ENCODE results near the gene EML4. TPM values are rescaled to one million over a fixed set of nuclear protein-coding genes. Genes with fewer than 3 reads are reported as not detected.
A peak's percentile ranks its signal among the peaks of the same experiment; 100 is the strongest.

Gene EML4
- total RNA-seq, 2 donors from 2014 or later, result 32.8 to 59.9 TPM

DNA sequence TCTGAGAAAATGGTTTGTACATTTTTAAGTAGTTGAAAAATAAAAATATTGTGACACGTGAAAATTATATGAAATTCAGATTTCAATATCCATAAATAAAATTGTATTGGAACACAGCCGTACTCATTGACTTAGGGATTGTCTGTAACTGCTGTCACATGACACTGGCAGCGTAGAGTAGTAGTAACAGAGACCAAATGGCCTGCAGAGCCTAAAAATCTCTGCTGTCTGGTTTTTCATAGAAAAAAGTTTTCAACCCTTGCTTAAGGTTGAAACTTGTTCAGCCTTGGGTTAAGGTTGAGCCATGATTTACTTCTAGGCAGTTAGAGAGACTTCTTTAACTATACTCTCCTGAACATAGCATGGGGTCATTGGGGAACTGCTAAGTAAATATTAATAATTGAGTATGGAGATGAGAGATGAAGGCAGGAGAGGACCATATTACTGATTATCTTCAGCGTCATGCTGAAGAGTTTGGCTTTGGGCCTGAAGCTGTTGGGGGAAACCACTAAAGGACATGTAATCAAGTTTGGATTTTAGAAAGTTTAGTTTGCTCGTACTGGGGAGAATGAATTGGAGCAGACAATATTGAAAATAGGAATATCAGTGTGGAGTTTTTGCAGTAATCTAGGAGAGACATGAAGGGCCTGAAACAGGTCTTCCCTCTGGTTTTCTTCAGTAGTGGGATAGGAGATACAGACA is 16.2 kb downstream of the EML4 start:
- Histone ChIP-seq H3K36me3 (no peaks in the 10 kb centered on the region), H3K27me3 (replicated peaks; ENCODE audit: insufficient read depth) (no peaks in the 10 kb centered on the region), H3K27ac (peak overlapping the region; percentile 41 to 64), H3K4me3 (peak overlapping the region; percentile 54), H3K4me1 (ENCODE audit: control insufficient read depth in 1 of 2, low read depth in 2 of 2) (peaks cover 16 to 36% of the 10 kb centered on the region in 2 donors), H3K9me3 (no peaks in the 10 kb centered on the region)
- TF ChIP-seq, protein P1, sequence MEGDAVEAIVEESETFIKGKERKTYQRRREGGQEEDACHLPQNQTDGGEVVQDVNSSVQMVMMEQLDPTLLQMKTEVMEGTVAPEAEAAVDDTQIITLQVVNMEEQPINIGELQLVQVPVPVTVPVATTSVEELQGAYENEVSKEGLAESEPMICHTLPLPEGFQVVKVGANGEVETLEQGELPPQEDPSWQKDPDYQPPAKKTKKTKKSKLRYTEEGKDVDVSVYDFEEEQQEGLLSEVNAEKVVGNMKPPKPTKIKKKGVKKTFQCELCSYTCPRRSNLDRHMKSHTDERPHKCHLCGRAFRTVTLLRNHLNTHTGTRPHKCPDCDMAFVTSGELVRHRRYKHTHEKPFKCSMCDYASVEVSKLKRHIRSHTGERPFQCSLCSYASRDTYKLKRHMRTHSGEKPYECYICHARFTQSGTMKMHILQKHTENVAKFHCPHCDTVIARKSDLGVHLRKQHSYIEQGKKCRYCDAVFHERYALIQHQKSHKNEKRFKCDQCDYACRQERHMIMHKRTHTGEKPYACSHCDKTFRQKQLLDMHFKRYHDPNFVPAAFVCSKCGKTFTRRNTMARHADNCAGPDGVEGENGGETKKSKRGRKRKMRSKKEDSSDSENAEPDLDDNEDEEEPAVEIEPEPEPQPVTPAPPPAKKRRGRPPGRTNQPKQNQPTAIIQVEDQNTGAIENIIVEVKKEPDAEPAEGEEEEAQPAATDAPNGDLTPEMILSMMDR (IDR thresholded peaks at IDR 0.05), result no peak
- ATAC-seq (ENCODE audit: insufficient number of reproducible peaks, low FRiP score, low read depth), result no peak
- DNase-seq (ENCODE audit: low spot score), result no peak

DNA sequence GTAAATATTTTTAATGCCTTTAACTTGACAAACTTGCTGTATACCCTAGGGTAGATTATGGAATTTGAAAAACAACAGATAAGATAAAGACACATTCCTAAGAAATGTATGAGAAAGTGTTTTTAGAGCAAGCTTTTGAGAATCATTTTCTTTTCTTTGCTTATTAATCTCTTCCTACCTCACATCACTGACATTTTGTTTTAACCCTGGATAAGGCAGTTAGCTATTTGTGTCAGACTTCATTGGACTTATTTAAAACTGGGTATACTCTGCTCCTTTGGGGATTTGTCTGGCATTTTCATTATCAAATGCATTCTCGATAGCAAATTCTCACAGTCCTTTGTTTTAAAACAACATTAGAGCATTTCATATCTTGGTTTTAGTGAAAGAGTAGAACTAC is 17.2 kb downstream of the EML4 start:
- Histone ChIP-seq H3K4me1 (ENCODE audit: control insufficient read depth in 1 of 2, low read depth in 2 of 2) (peaks cover 14 to 31% of the 10 kb centered on the region in 2 donors), H3K27ac (peak overlapping the region in 1 of 2 donors; percentile 64), H3K27me3 (replicated peaks; ENCODE audit: insufficient read depth) (no peaks in the 10 kb centered on the region), H3K36me3 (no peaks in the 10 kb centered on the region), H3K9me3 (no peaks in the 10 kb centered on the region), H3K4me3 (peak overlapping the region; percentile 42)
- no peak for DNase-seq (ENCODE audit: low spot score)
- no peak for ATAC-seq (ENCODE audit: insufficient number of reproducible peaks, low FRiP score, low read depth)
- TF ChIP-seq, protein P1 (IDR thresholded peaks at IDR 0.05), result no peak

DNA sequence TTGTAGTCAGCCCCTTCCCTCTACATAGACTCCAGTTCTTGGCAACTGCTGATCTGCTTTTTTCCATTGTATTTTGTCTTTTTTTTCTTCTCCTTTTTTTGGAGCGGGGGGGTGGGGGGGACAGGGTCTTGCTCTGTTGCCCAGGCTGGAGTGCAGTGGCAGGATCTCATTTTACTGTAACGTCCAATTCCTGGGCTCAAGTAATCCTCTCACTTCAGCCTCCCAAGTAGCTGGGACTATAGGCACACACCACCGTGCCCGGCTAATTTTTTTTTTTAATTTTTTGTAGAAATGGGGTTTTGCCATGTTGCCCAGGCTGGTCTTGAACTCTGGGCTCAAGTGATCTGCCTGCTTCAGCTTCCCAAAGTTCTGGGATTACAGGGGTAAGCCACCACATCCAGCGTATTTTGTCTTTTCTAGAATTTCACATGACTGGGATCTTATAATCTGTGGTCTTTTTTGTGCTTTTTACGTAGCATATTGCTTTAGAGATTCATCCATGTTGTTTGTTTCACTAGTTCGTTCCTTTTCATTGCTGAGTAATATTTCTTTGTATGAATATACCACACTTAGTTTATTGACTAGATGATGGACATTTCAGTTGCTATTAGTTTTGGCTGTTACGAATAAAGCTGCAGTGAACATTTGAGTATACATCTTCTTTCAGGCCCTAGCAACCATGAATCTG is 17.9 kb downstream of the EML4 start:
- TF ChIP-seq, protein P1 (IDR thresholded peaks at IDR 0.05), result no peak
- H3K27ac ChIP-seq, result no peak overlapping the region
- no peak for DNase-seq (ENCODE audit: low spot score)
- no peak for ATAC-seq (ENCODE audit: insufficient number of reproducible peaks, low FRiP score, low read depth)
- H3K27me3 ChIP-seq (replicated peaks; ENCODE audit: insufficient read depth), result no peaks in the 10 kb centered on the region
- no peak overlapping the region for H3K4me3 ChIP-seq
- peaks cover 14 to 31% of the 10 kb centered on the region in 2 donors for H3K4me1 ChIP-seq (ENCODE audit: control insufficient read depth in 1 of 2, low read depth in 2 of 2)
- H3K9me3 ChIP-seq, result no peaks in the 10 kb centered on the region
- H3K36me3 ChIP-seq, result no peaks in the 10 kb centered on the region

DNA sequence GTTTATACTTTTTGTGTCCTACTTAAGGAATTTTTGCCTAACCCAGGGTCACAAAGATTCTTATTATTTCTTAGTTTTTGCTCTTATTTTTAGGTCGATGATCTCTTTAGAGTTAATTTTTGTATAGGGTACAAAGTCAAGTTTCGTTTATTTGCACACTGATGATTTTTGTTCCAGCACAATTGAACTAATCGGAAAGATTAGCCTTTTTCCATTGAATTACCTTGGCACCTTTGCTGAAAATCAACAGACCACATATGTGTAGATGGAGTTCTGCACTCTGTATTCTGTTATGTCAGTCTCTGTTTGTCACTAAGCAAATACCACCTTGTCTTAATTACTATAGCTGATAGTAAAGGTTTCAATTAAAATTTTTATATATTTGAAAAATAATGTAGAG is 18.7 kb downstream of the EML4 start:
- no peaks in the 10 kb centered on the region for H3K36me3 ChIP-seq
- H3K9me3 ChIP-seq, result no peaks in the 10 kb centered on the region
- no peak for ATAC-seq (ENCODE audit: insufficient number of reproducible peaks, low FRiP score, low read depth)
- TF ChIP-seq, protein P1 (IDR thresholded peaks at IDR 0.05), result no peak
- H3K27ac ChIP-seq, result no peak overlapping the region
- DNase-seq (ENCODE audit: low spot score), result no peak
- H3K27me3 ChIP-seq (replicated peaks; ENCODE audit: insufficient read depth), result no peaks in the 10 kb centered on the region
- H3K4me3 ChIP-seq, result no peak overlapping the region
- peaks cover 11 to 32% of the 10 kb centered on the region in 2 donors for H3K4me1 ChIP-seq (ENCODE audit: control insufficient read depth in 1 of 2, low read depth in 2 of 2)

DNA sequence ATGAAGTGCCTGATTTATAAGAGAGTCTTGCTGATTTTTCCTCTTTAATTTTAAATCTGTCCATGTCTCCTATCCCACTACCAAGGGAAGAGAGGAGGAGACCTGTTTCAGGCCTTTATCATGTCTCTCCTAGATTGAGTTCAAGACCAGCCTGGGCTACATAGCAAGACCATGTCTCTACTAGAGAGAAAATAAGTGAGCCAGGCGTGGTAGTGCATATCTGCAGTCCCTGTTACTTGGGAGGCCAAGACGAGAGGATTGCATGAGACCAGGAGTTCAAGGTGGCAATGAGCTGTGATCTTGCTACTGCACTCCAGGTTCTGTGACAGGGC is 20.0 kb downstream of the EML4 start:
- TF ChIP-seq, protein P1 (IDR thresholded peaks at IDR 0.05), result no peak
- Histone ChIP-seq H3K27ac (no peak overlapping the region), H3K4me1 (ENCODE audit: control insufficient read depth in 1 of 2, low read depth in 2 of 2) (peaks cover 14 to 39% of the 10 kb centered on the region in 2 donors), H3K27me3 (replicated peaks; ENCODE audit: insufficient read depth) (no peaks in the 10 kb centered on the region), H3K9me3 (no peaks in the 10 kb centered on the region), H3K4me3 (no peak overlapping the region), H3K36me3 (no peaks in the 10 kb centered on the region)
- ATAC-seq (ENCODE audit: insufficient number of reproducible peaks, low FRiP score, low read depth), result no peak
- no peak for DNase-seq (ENCODE audit: low spot score)
